ENCODE results near the gene RFNG.

The RFNG gene

DNA sequence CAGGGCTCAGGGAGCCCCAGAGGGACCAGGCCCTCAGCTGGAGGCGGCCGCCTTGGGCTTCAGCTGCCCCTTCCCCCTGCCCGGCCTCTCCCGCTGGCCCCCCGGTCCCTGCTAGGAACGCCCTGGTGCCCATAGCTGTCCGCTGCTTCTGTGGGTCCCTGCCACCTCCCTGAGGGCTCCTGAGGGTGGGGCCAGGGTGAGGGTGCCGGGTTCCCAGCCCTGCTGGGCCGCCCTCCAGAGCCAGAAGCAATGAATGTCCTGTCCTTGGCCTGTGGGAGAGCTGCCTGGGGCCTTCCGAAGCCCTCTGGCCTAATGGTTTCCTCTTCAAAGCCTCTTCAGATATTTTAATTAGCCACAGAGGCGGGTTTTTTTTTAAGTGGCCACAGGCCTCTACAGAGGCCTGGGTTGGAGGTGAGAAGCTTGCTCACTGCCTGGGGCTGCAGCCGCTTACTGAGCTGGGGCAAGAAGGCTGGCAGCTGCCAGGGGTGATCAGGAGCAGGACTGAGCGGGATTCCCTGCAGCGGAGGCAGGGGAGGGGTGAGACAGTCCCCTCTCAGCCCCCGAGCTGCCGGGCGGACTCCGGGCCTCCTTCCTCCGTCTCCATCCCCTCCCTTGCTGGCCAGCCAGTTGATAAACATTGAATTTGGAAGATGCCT, 38.8 kb downstream of the RFNG start:
- DNase-seq = no peak

DNA sequence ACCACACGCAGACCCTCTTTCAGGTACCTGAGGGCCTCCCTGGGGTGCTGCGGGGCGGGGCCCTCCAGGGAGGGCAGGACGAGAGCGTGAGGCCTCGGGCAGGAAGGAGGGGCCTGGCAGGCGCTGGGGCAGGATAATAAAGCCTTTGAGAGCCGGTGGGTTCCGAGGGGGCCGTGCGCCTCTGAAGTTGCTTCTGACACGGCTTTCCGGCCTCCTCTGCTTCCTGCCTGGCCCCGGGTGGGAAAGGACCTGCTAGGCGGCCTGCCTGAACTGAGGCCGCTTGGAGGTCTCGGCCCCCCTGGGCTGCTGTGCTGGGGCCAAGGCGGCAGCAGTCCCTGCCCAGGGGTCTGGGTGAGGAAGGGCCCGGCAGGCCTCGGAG, 39.4 kb downstream of the RFNG start:
- no peak for DNase-seq

DNA sequence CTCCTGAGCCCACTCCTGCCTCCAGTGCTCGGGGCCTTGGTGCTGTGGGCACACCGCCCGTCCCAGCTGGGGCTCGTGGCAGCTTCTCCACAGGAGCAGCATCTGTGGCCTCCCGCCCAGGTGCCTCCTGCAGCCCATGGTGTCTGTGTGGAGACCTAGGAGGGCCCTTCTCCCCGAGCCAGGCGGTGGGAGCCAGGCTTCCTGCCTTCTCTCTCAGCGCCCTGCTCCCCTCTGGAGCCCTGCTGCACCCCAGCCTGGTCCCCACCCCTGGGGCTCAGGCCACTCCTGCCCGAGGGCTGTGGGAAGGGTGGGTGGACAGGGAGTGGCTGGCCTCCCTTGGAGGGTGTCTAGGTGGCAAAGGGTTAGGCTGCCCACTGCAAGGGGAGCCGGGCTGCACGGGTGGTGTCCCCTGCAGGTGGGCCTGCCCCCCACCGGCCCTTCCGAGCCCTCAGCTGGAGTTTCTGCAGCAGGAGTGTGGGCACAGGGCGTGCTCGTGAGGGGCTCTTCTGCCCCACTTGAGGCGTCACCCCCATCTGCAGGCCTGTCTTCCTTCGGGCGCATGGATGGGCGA, 39.9 kb downstream of the RFNG start:
- DNase-seq = no peak

DNA sequence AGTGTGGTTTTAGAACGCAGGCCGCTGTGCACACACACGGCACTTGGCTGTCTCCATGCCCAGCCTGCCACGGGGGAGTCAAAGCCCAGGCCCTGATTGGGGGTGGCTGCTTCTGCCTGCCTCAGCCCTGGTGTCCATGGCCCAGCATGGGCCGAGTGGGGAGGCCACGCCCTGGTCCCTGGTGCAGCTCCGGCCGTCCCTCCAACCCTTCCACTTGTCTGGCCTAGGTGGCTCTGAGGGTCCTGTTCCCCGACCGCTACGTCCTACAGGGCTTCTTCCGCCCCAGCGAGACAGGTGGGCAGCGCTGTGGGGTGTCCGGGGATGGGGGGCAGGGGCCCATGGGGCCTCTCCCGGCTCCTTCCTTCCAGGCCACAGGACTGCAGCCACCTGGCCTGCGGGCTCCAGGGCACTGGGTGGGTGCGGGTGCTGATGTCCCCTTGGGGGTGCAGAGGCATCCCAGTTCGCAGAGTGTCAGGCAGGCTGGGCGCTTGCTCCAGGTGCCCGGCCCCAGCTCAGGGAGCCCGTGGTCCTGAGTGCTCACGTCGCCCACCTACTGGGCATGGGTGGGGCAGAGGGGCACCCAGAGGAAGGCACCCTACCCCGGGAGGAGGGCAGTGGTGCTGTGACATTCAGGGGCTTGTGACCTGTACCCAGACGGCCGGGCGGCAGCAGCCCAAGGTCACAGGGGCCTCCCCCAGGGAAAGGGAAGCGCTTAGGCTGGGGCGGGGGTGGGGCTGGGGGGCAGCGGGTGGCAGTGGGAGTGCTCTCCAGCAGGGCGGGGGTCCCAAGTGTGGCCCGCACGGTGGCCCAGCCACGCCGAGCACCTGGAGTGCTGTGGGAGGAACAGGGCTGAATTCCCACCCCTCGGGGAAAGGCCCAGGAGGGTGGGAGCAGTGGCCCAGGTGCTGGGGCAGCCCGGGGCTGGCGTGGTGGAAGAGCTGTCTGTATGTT, 40.8 kb downstream of the RFNG start:
- DNase-seq = no peak

- DNase-seq = no peak
These were observed 42.2 kb downstream of the RFNG start for GRCh38 chr17:82009413-82009812.

- DNase-seq = no peak
These were observed 42.6 kb downstream of the RFNG start for GRCh38 chr17:82008941-82009405.

- DNase-seq = no peak
These were observed 43.2 kb downstream of the RFNG start for GRCh38 chr17:82008258-82008940.

DNA sequence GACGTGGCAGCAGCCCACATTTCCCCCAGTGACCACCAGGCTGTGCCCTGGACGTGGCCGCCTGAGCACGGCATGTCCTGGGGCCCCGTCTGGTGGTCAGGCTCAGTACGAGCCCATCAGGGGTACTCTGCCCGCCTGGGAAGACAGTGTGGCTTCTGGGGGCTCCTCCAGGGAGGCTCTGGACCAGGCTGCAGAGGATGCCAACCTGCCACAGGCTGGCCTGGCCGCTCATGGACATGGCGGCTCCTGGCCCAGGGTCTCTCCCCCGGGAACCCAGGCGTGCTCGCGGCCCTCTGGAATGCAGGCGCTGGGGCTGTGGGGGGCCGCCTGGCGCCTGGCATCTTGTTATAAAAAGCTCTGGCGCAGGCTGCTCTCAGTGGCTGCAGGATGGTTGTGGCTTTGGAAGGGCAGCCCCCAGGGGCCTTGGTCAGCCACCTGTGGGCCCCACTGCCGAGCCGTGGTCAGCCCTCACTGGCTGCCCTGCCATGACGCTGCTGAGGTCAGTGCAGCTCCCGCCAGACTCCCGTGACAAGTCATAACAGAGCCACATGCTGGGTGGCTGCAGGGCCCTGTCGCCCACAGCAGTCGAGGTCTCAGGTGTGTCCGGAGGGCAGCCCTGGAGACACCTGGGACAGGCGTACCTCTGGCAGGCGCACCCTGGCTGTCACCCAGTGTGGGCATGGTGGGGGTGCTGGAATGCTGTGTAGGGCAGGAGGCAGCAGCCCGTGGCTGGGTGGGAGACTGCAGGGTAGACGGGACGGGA, 43.9 kb downstream of the RFNG start:
- no peak for DNase-seq

- no peak for DNase-seq
These were observed 44.5 kb downstream of the RFNG start for GRCh38 chr17:82007228-82007494.

- no peak for DNase-seq
These were observed 45.0 kb downstream of the RFNG start for GRCh38 chr17:82006468-82007227.

- DNase-seq = no peak
These were observed 45.8 kb downstream of the RFNG start for GRCh38 chr17:82005701-82006348.

- no peak for DNase-seq
These were observed 46.8 kb downstream of the RFNG start for GRCh38 chr17:82004517-82005455.

- DNase-seq = no peak
These were observed 47.9 kb downstream of the RFNG start for GRCh38 chr17:82003411-82004381.

- DNase-seq = no peak
These were observed 50.0 kb downstream of the RFNG start for GRCh38 chr17:82001571-82002056.

DNA sequence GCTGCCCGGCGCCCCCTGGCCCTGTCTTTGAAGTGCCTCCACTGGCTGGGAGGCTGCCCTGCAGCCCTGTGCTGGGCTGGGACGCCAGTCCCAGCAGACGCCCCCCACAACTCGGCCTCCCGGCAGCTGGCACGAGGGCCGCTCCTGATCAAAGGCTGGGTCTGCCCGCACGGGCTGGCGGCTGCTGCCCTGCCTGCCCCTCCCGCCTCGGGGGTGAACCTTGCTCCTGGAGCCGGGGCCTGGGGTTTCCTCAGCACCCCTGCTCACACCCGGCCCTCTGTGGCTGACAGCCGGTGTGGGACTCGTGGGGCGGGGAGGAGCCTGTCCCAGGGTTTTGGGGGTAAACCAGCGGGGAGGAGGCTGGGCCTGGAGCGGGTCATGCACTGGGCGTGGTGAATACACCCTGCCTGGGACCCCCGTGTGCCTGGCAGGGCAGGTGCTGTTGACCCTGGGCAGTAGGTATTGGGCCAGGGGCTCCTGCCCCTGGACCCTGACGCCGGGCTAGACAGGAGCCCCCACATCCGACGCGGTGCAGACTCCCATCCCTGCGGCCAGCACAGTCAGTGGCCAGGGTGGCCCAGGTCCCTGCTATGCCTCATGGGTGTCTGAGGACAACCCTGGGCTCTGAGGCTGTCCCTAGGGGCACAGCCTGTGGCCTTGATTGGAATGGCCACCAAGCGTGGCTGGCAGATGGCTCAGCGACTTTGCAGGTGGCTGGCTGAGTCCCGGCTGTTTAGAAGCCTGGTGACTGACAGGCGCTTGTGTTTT, 50.6 kb downstream of the RFNG start:
- no peak for DNase-seq

DNA sequence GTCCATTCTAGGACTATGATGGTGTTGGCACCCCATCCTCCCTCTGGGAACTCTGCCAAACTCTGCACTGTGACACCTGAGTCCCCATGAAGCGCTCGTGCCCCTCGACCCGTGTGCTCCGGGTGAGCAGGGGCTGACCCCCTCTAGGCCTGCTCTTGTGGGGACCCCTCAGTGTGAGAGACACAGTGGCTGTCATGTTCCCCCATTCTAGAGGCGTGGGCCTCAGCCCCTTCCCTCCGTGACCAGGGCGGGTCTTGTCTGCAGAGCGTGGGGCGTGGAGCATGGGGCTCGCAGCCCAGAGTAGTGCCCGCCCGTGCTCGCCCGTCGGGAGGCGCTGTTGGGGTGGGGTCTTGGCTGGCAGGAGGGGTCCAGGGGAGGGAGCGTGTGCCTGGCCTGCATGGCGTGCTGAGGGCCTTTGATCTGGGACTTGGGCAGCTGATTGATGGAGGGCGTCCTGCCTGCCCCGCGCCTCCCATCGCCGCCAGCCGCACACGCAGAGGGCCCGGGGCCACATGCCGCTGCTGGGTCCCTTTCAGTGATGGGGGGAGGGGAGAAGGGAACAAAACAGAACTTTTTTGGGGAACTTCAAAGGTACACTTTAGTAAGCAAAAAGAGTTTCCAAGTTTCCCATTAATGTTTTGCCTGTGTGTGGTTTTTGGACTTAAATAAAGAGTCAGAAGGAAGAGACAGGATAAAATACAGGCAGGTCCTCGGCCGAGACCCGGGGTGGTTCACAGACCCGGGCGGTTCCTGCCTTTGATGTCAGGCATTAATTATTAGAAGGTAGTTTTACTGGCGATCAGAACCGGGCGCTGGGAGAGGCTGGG, 51.4 kb downstream of the RFNG start:
- DNase-seq = no peak

- DNase-seq = no peak
These were observed 52.0 kb downstream of the RFNG start for GRCh38 chr17:81999587-81999975.
